NCI-H1092 treated with DMSO at 0.1 percent for 48 hours (cell line): Measurements from ENCODE around the gene FEM1C.
"Not testable (repeated sequence)": the region's sequence is repeated elsewhere in the genome, so short reads cannot be mapped to it uniquely, and the experiment has no call there.

Experiments
- DNase-seq: peaks from one replicate; lab custom pipeline; 2025; lab: John Stamatoyannopoulos, UW

The FEM1C gene

GRCh38 chr5:115520191-115520590 is 24.4 kb downstream of the FEM1C start:
- DNase-seq: no peak

DNA sequence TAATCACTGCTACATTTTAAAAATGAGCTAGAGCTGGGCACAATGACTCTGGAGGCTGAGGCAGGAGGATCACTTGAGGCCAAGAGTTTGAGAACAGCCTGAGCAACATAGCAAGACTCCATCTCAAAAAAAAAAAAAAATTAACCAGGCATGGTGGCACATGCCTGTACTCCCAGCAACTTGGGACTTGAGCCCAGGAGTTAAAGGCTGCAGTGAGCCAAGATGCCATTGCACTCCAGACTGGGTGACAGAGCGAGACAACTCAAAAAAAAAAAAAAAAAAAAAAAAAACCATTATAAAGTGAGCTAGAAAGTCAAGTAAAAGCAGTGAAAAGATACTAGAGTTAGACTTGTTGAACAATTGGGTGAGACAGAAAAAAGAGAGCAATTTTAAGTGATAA is 28.2 kb downstream of the FEM1C start:
- DNase-seq: no peak

- no peak for DNase-seq
Measured at GRCh38 chr5:115514220-115514619, 30.4 kb downstream of the FEM1C start.

- DNase-seq: no peak
Measured at GRCh38 chr5:115511632-115512031, 32.9 kb downstream of the FEM1C start.

DNA sequence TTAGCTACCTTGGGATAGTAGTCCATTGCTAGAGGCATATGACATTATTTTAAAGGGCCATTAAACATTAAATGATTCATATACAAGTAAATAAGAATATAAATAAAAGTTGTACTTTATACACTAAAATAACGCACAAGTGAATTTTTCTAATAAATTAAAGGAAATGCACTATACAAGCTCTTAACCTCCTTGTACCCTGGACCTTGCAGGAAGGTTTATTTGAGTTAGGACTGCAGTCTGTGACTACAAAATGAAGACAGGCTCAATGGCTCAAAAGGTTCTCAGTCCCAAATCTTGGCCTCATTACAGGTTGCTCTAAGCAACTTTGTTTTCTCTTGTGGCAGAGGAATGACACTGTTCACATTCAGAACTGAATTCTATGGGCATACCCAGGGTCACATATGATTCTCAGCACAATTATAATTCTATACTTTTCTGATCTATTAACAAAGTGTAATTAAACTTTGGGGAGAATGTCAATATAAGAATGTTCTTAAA is 34.4 kb downstream of the FEM1C start:
- no peak for DNase-seq

DNA sequence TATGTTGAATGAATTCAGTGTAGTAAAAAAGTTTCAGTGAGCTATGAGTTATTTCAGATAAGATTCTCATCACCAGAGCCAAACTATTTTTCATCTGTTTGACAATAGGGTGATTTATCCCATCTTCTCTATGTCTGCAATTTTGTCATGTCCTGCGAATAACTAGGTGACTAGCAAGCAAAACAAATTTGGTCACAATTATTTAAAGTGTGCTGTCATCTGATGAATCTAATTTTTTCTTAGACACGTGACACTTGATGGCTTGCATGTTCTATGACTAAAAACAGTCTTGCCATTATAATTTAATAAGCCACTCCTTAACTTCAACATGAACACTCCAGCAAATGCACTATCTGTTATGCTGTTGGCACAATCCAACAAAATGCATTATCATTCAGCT is 35.0 kb downstream of the FEM1C start:
- DNase-seq: no peak

DNA sequence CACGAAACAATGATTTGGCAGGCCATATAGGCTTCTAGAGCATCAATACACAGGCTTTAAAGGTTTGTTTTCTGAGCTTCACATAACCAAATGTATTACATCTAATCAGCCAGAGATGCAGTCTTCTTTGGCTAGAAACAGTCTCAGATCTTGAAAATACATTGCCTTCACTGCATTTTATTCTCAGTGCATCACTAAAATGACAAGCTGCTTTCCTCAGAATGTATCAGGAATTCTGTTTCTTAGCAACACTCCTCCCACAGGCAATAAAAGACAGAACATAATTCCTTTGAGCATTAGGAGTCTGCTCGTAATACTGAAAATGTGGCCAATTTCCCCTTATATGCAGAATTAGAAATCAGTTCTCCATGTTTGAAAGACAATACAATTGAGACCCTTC is 36.9 kb downstream of the FEM1C start:
- DNase-seq: no peak

DNA sequence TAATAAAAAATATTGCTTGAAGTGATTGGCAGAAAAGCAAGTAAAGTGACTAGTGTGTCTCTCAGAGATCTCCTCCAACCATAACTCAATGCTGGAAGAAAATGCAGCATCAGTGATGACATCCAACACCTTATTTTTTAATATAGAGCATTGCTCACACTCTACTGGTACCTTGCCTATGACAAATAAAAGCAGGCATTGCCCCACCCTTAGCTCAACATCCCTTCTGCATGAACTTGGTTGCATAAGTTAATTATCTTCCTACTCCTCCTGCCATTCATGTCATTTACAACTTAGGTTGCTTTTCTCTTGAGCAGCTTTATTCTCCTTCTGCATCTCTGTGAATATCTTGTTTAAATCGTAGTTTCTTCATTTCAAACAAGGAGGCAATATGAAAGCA is 41.2 kb downstream of the FEM1C start:
- no peak for DNase-seq

DNA sequence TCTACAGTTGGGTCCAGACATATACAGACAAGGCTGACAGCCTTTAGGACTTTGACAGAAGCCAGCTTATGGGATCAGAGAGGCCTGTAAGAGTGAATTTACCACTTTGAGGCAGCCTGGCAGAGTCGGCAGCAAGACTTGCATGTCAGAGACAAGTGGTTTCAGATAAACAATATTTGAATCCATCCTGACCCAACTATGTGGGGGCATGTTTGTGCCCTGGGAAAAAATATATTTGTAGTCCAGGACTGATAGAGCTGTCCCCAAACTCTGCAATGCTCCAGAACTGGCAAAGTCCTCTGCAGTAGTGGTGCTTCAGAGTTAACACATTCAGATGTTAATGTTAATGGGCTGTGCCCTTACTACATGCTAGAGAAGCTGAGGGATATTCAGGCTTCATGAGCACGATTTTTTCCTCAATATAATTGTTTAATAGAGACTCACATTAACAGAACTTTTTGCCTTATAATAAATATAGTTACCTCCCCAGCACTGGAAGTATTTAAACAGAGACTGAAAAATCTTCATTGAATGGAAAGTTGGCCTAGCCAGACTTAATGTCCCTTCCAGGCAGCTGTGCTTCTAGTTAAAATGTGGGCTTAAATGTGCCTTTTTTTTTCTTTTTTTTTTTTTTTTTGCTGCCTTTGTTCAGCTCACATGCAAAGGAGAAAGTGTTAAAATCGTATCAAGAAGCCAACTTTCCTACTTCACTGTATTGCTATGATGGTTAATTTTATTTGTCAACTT is 42.9 kb downstream of the FEM1C start:
- DNase-seq: no peak

DNA sequence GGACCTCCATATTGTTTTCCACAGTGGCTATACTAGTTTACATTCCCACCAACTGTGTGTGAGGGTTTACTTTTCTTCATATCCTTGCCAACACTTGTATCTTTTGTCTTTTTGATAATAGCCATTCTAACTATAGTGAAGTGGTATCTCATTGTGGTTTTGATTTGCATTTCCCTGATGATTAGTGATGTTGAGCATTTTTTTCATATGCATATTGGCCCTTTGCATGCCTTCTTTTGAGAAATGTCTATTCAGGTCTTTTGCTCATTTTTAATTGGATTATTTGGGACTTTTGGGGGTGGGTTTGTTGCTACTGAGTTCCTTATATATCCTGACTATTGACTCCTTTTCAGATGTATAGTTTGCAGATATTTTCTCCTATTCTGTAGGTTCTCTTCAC is 44.4 kb downstream of the FEM1C start:
- DNase-seq: no peak

DNA sequence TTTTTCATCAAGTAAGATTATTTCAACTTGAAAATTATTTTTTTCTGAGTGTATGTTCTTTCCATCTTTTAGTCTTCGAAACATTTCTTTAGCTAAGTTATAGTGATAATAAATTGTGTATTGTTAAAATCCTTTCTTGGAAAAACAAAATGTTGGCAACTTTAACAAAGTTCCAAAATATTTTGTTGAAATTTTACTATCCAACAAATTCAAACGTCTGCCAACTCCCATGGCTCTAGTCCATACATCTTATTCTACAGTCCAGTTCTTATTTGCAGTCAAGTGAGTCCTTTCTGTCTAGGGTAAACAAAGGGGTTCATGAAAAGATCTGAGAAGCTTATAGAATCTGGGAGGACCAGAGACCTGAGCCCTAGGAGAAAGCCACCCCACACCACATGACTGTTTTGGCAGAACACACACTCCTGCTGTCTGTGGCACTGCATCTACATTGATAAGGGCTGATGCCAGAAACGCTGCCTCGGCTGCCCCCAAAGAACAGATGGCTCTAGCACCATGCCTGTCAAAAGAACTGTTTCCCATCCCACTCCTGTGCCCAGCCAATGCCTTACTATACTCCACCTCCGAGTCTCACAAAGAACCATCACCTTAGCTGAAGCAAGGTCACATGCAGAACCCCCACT is 47.5 kb downstream of the FEM1C start:
- no peak for DNase-seq

- no peak for DNase-seq
Measured at GRCh38 chr5:115494570-115495289, 49.8 kb downstream of the FEM1C start.

- DNase-seq: no peak
Measured at GRCh38 chr5:115490596-115490995, 54.0 kb downstream of the FEM1C start.

GRCh38 chr5:115489733-115490132 is 54.8 kb downstream of the FEM1C start:
- no peak for DNase-seq

DNA sequence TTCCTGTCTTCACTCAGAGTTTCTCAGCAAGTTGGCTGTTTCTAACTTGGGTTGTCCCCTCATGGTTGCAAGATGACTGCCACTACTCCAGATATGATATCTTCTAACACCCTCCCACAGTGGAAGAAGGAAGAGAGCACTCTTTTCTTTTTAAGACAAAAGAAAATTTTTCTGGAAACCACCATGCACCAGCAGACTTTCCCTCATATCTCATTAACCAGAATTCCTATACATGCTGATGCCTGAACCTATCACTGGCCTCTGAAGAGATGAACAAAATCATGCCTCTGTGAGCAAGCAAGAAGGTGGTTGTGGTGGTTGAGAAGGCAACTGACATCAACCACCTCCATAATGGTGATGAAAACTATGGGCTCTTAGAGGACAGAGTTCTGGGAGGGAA is 56.8 kb downstream of the FEM1C start:
- no peak for DNase-seq

GRCh38 chr5:115487168-115487567 is 57.4 kb downstream of the FEM1C start:
- no peak for DNase-seq

GRCh38 chr5:115486728-115487127 is 57.8 kb downstream of the FEM1C start:
- DNase-seq: no peak

DNA sequence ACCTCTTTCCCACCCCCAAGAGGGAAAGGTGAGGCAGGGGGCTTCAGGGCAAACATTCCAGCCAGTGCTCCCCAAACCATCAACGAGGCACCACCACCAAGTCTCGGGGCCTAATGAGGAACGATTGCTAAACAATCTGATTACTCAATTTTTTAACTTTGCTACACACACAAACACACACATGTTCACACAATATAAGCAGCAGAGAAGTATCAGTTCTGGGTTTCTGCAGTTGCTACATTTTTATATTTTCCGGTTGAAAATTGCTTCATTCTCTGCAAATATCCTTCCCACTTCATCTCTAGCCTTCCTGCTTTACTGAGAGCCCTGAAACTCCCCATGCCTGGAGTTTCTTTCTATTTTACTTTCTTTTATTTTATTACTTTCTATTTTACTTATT is 60.2 kb downstream of the FEM1C start:
- DNase-seq: no peak

DNA sequence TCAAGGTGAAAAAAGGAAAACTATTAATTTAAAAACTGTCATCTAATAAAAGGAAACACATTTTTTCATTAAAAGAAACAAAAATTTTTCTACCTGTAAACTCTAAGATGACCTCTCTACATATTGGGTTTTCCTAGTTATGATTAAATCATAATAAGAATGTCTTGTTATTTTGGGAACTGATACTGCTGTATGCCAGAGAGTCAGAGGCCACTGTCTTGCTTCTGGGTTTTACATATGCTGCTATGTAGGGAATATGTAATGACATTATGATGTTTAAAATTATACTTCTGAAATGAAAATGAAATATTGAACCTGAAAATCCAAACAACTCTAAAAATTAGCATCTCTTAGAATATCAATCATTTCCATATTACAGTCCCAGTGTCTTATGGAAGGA is 63.7 kb downstream of the FEM1C start:
- no peak for DNase-seq

- no peak for DNase-seq
Measured at GRCh38 chr5:115480271-115480670, 64.3 kb downstream of the FEM1C start.

- DNase-seq: not testable (repeated sequence)
Measured at GRCh38 chr5:115479166-115479873, 65.3 kb downstream of the FEM1C start.

GRCh38 chr5:115478281-115478680 is 66.3 kb downstream of the FEM1C start:
- DNase-seq: no peak
